Adrenal gland (tissue), 12 donors: Measurements from ENCODE around the gene CERK. TPM values are rescaled to one million over a fixed set of nuclear protein-coding genes. Genes with fewer than 3 reads are reported as not detected.

Experiments
- DNase-seq, 7 donors: peaks; one replicate each; pipeline ENCODE4 v3.0.0-alpha.2; 2019 to 2020
- H3K27ac ChIP-seq, 5 donors: fragments of 200-600 bp; sonication (generic) in 4 of 5; 1 replicate in 3 of 5; 2 replicates in 2 of 5; pipeline versions ENCODE4 v1.5.1 to v1.8.0; 2016 to 2020; ENCODE audit warnings: mild to moderate bottlenecking in 1 of 5
- H3K27me3 ChIP-seq: fragments of 200-600 bp; 2 replicates; pipeline ENCODE4 v1.8.0; 2021
- H3K36me3 ChIP-seq, 2 donors: fragments of 200-600 bp; replicated peaks in 1 of 2; 1 replicate in 1 of 2; 2 replicates in 1 of 2; pipeline versions ENCODE4 v1.5.1 to v1.8.0; 2018 to 2022
- H3K4me1 ChIP-seq, 2 donors: fragments of 200-600 bp; replicated peaks in 1 of 2; 1 replicate in 1 of 2; 2 replicates in 1 of 2; pipeline versions ENCODE4 v1.5.1 to v1.8.0; 2018 to 2021
- H3K4me3 ChIP-seq, 4 donors: fragments of 200-600 bp; sonication (generic) in 3 of 4; one replicate each; pipeline ENCODE4 v1.5.1; 2016 to 2018
- H3K9me3 ChIP-seq, 3 donors: fragments of 200-600 bp; sonication (generic) in 1 of 3; replicated peaks in 1 of 3; 1 replicate in 2 of 3; 2 replicates in 1 of 3; pipeline versions ENCODE4 v1.5.1 to v1.8.0; 2016 to 2021
- POLR2A ChIP-seq, 2 donors: fragments of 450-650 bp; IDR thresholded peaks; one replicate each; pipeline ENCODE4 v1.6.1; 2017; ENCODE audit warnings: antibody characterized with exemption in 2 of 2, mild to moderate bottlenecking in 2 of 2, moderate library complexity in 1 of 2
- WGBS, 4 donors: extraction: QIAGEN DNeasy Blood & Tissue Kit in 2 of 4; methylation state at CpG; one replicate each; pipeline versions ENCODE4 v1.1.5 to v1.1.7; 2013 to 2017; 5-methylcytosine and 5-hydroxymethylcytosine counted together
- intact Hi-C, 2 donors: fragments of 100-400 bp; cut with DNase I; formaldehyde crosslinking; loops; one replicate each; pipeline versions ENCODE4 v1.14.1 to v1.15.0; 2022 to 2023
- polyA plus RNA-seq, 3 donors: library from polyadenylated mRNA; stranded (reverse); fragments of 200-250 nt in 2 of 3; fragments of 350-450 nt in 1 of 3; fragmentation: Illumina TruSeq in 1 of 3; extraction: RNeasy Lipid Tissue Mini Kit (QIAGEN cat#74804) in 1 of 3; gene quantifications; one replicate each; pipeline ENCODE4 v1.2.3, GENCODE V29; 2013 to 2014
- total RNA-seq, 9 donors: library from RNA; depleted of rRNA in 4 of 9; stranded (reverse); fragments of >200 nt in 4 of 9; fragments of 120-200 nt in 1 of 9; fragmentation: NEBNext Ultra II Directional in 1 of 9; extraction: Animal tissue kit (Norgen Biotek cat#: 25700) in 1 of 9; gene quantifications; one replicate each; pipeline versions ENCODE4 v1.1.0 to v1.2.4, GENCODE V29; 2013 to 2023
- TF ChIP-seq, protein P1 (sequence below), 6 experiments: fragments of 450-650 bp in 4 of 6; fragments of 200-600 bp in 2 of 6; sonication (generic) in 1 of 6; IDR thresholded peaks; 1 replicate in 5 of 6; 2 replicates in 1 of 6; pipeline versions ENCODE4 v1.5.1 to v1.8.0; 2016 to 2021; ENCODE audit warnings: antibody characterized with exemption in 6 of 6, mild to moderate bottlenecking in 2 of 6, moderate library complexity in 1 of 6
- donor health status: healthy with polysubstance abuse.
- donor health status: Bipolar disorder and iron deficiency.
- donor health status: DM: yes; HTN: yes; CAD: no.
- donor health status: DM: no; HTN: no; CAD: no.
- donor health status: DM: no; HTN: no; CAD: no.
- donor health status: DM: yes; HTN: yes; CAD: no.

Gene CERK
- total and polyA plus RNA-seq, 12 donors, result 18.6 to 92.1 (median 41.5) TPM

DNA sequence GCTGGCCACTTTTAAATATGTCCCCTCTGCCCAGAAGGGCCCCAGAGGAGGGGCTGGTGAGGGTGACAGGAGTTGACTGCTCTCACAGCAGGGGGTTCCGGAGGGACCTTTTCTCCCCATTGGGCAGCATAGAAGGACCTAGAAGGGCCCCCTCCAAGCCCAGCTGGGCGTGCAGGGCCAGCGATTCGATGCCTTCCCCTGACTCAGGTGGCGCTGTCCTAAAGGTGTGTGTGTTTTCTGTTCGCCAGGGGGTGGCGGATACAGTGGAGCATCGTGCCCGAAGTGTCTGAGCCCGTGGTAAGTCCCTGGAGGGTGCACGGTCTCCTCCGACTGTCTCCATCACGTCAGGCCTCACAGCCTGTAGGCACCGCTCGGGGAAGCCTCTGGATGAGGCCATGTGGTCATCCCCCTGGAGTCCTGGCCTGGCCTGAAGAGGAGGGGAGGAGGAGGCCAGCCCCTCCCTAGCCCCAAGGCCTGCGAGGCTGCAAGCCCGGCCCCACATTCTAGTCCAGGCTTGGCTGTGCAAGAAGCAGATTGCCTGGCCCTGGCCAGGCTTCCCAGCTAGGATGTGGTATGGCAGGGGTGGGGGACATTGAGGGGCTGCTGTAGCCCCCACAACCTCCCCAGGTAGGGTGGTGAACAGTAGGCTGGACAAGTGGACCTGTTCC, 71.3 kb downstream of the CERK start:
- H3K4me1 ChIP-seq, result peaks cover 0 to 4% of the 10 kb centered on the region in 2 donors
- no peak overlapping the region for H3K4me3 ChIP-seq
- no peak for TF ChIP-seq POLR2A (IDR thresholded peaks at IDR 0.05)
- TF ChIP-seq, protein P1, sequence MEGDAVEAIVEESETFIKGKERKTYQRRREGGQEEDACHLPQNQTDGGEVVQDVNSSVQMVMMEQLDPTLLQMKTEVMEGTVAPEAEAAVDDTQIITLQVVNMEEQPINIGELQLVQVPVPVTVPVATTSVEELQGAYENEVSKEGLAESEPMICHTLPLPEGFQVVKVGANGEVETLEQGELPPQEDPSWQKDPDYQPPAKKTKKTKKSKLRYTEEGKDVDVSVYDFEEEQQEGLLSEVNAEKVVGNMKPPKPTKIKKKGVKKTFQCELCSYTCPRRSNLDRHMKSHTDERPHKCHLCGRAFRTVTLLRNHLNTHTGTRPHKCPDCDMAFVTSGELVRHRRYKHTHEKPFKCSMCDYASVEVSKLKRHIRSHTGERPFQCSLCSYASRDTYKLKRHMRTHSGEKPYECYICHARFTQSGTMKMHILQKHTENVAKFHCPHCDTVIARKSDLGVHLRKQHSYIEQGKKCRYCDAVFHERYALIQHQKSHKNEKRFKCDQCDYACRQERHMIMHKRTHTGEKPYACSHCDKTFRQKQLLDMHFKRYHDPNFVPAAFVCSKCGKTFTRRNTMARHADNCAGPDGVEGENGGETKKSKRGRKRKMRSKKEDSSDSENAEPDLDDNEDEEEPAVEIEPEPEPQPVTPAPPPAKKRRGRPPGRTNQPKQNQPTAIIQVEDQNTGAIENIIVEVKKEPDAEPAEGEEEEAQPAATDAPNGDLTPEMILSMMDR (IDR thresholded peaks at IDR 0.05), result no peak
- no peak overlapping the region for H3K27ac ChIP-seq
- H3K27me3 ChIP-seq, result no peaks in the 10 kb centered on the region
- DNase-seq, result no peak
- WGBS, 4 donors, result 88 to 97% (median 97%) methylated on average over 5 to 17 of the region's 17 CpGs
- H3K36me3 ChIP-seq, result peaks cover 0 to 66% of the 10 kb centered on the region in 2 donors
- H3K9me3 ChIP-seq, result no peaks in the 10 kb centered on the region
- intact Hi-C loops, result loop anchor here in 1 of 2 donors (10.0 kb wide), 1 partner anchor 312 kb away; no protein-coding TSS in a partner anchor

DNA sequence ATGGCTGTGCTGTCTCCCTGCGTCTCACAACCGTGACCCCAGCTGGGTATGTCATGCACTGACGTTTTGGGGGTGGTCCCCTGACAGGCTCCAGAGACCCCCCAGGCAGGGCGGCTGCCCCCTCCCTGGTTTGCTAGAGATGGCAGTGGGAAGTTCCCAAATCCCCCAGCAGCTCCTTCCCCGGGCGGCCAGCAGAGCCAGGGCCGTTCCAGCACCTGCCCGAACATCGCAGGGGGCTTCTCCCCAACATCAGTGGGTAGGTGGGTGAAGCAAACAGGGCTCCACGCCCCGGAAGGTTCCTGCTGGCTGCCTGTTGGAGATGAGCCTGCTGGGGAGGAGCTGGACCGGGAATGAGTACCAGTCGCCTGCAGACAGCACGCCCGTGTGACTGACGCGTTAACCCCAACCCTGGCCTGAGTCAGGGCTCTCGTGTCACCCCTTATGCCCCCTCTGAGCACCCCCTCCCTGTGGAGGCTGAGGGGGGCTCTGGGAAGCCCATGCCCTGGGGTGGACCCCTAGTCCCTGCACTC, 72.2 kb downstream of the CERK start:
- 90 to 96% (median 95%) methylated on average over 9 to 18 of the region's 18 CpGs for WGBS, 4 donors
- Histone ChIP-seq H3K9me3 (no peaks in the 10 kb centered on the region), H3K4me3 (no peak overlapping the region), H3K27me3 (no peaks in the 10 kb centered on the region), H3K36me3 (peaks cover 0 to 62% of the 10 kb centered on the region in 2 donors), H3K4me1 (peaks cover 5 to 10% of the 10 kb centered on the region in 2 donors), H3K27ac (no peak overlapping the region)
- DNase-seq, result no peak
- TF ChIP-seq, protein P1 (IDR thresholded peaks at IDR 0.05), result no peak
- no peak for TF ChIP-seq POLR2A (IDR thresholded peaks at IDR 0.05)
- intact Hi-C loops, result loop anchor here in 1 of 2 donors (10.0 kb wide), 1 partner anchor 311 kb away; no protein-coding TSS in a partner anchor

DNA sequence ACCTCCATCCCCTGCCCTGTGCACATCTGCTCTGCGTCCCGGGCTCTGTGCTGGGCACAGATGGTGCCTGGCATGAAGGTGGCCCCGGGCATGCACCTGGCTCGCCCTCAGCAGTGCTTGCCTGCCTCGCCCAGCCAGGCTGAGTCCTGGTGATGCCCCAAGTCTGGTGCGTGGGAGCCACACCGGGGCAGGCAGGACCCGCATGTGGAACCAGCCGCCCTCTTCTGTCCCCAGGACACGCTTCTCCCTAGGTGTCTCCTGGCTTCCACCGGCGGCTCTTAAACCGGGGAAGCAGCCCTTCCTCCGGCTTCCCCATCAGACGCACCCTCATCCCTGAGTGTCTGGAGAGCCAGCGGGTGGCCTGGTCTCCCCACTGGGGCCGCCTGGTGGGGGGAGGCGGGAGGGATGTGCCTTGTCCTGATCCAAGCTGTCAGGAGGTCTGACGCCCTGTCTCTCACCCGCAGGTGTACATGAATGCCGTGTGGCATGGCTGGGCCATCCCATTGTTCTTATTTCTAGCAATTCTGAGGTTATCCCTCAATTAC, 72.8 kb downstream of the CERK start:
- Histone ChIP-seq H3K4me3 (no peak overlapping the region), H3K27ac (no peak overlapping the region), H3K36me3 (peaks cover 0 to 56% of the 10 kb centered on the region in 2 donors), H3K9me3 (no peaks in the 10 kb centered on the region), H3K4me1 (peaks cover 8 to 16% of the 10 kb centered on the region in 2 donors), H3K27me3 (no peaks in the 10 kb centered on the region)
- intact Hi-C loops, result loop anchor here in 1 of 2 donors (10.0 kb wide), 1 partner anchor 310 kb away; no protein-coding TSS in a partner anchor
- no peak for DNase-seq
- TF ChIP-seq POLR2A (IDR thresholded peaks at IDR 0.05), result no peak
- TF ChIP-seq, protein P1 (IDR thresholded peaks at IDR 0.05), result no peak
- 92 to 97% (median 96%) methylated on average over 14 to 21 of the region's 21 CpGs for WGBS, 4 donors

DNA sequence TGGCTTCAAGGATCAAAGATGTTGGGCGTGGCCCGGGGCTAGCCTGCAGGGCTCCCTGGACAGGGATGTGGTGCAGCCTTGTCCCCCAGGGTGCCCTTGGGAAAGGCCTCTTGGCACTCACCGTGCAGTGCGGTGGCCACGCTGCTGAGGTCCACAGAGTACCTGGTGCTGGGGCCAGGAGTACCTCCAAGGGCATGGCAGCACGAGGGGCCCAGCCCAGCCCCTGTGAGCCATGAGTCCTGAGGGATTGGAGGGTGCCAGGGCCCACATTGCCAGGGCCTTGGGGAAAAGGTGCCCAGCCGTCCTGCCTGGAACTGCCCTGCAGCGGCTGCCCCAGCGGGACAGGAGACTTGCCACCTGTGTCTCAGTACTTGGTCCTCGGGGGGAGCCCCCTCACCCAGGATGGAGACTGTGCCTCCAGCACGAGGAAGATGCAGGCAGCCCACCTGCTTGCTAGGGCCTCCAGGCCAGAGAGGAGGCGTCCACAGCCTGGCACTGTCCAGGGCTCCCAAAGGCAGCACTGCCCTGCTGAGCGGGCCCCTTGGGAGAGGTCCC, 73.7 kb downstream of the CERK start:
- DNase-seq, result no peak
- Histone ChIP-seq H3K9me3 (no peaks in the 10 kb centered on the region), H3K27me3 (no peaks in the 10 kb centered on the region), H3K4me1 (peaks cover 8 to 17% of the 10 kb centered on the region in 2 donors), H3K27ac (no peak overlapping the region), H3K36me3 (peaks cover 0 to 52% of the 10 kb centered on the region in 2 donors), H3K4me3 (no peak overlapping the region)
- WGBS, 4 donors, result 82 to 97% (median 91%) methylated on average over 5 to 13 of the region's 13 CpGs
- TF ChIP-seq POLR2A (IDR thresholded peaks at IDR 0.05), result no peak
- TF ChIP-seq, protein P1 (IDR thresholded peaks at IDR 0.05), result no peak
- intact Hi-C loops, result loop anchor here in 1 of 2 donors (10.0 kb wide), 1 partner anchor 310 kb away; no protein-coding TSS in a partner anchor
